HepG2 (cell line): ENCODE data around the gene TRAPPC12. TPM values are rescaled to one million over a fixed set of nuclear protein-coding genes. Genes with fewer than 3 reads are reported as not detected.

Source experiments
- ATAC-seq: fragments of 200-7000 bp; cut with Tn5 transposase; 3 replicates; pipeline ENCODE4 v1.9.1; 2020; ENCODE audit warnings: mild to moderate bottlenecking, moderate library complexity
- BruUV-seq: library from RNA; stranded (reverse); fragments of 400-500 nt; replicated peaks from 2 replicates; lab custom pipeline; 2021; lab: Mats Ljungman, UMichigan
- CTCF ChIA-PET: fragments of 300-600 bp; formaldehyde crosslinking; extraction: SDS; loops from one replicate; lab custom pipeline; 2021; ENCODE audit warnings: low total read pairs, inconsistent platforms, low intra/inter-chr PET ratio; lab: Yijun Ruan, JAX
- POLR2A ChIA-PET: fragments of 350-600 bp; sonication (Branson Sonifier 250); formaldehyde crosslinking; loops from one replicate; lab custom pipeline; 2020; ENCODE audit warnings: antibody characterized with exemption, inconsistent platforms; lab: Yijun Ruan, JAX
- DNase-seq: peaks from one replicate; pipeline ENCODE4 v3.0.0-alpha.2; 2015; ENCODE audit warnings: low spot score
- FAIRE-seq: peaks from 3 replicates; lab custom pipeline; 2011; peaks lifted over from hg19 to GRCh38; lab: Jason Lieb, UNC
- H2AFZ ChIP-seq: one replicate; pipeline ENCODE4 v1.6.1; 2011; ENCODE audit warnings: low read length, inconsistent platforms
- H3K27ac ChIP-seq: fragments of 300-600 bp; 3 replicates; pipeline ENCODE4 v1.8.0; 2011; ENCODE audit warnings: mixed run types, mild to moderate bottlenecking, mixed read lengths, low read length, inconsistent platforms; ENCODE audit not compliant: insufficient read depth; ENCODE audit errors: extremely low read length
- H3K27me3 ChIP-seq, 2 experiments: fragments of 200-600 bp in 1 of 2; 2 replicates in 1 of 2; 3 replicates in 1 of 2; pipeline versions ENCODE4 v1.6.0 to v1.8.0; 2011; ENCODE audit warnings: low read length in 2 of 2, mild to moderate bottlenecking in 2 of 2, moderate library complexity in 2 of 2, inconsistent platforms in 1 of 2; ENCODE audit not compliant: insufficient read depth in 2 of 2, control insufficient read depth in 1 of 2
- H3K36me3 ChIP-seq, 2 experiments: fragments of 200-600 bp in 1 of 2; replicated peaks in 1 of 2; 2 replicates in 1 of 2; 3 replicates in 1 of 2; pipeline versions ENCODE4 v1.5.1 to v1.8.0; 2011; ENCODE audit warnings: low read length in 2 of 2, inconsistent platforms in 1 of 2; ENCODE audit not compliant: insufficient read depth in 2 of 2, control insufficient read depth in 1 of 2
- H3K4me1 ChIP-seq: 2 replicates; pipeline ENCODE4 v1.5.1; 2012; ENCODE audit warnings: low read length, inconsistent platforms; ENCODE audit not compliant: insufficient read depth
- H3K4me2 ChIP-seq: 2 replicates; pipeline ENCODE4 v1.6.0; 2011; ENCODE audit warnings: low read depth, low read length, inconsistent platforms
- H3K4me3 ChIP-seq, 3 experiments: fragments of 200-600 bp in 1 of 3; sonication (generic), shearing (Covaris generic) in 1 of 3; replicated peaks in 1 of 3; 2 replicates each; pipeline ENCODE4 v1.5.1; 2011 to 2016; ENCODE audit warnings: low read length in 3 of 3, inconsistent platforms in 2 of 3, low read depth in 2 of 3, mild to moderate bottlenecking in 2 of 3, control low read depth in 1 of 3, mixed read lengths in 1 of 3; ENCODE audit not compliant: insufficient read depth in 1 of 3
- H3K79me2 ChIP-seq: one replicate; pipeline ENCODE4 v1.6.1; 2011; ENCODE audit warnings: low read length, inconsistent platforms; ENCODE audit not compliant: insufficient read depth
- H3K9ac ChIP-seq: 2 replicates; pipeline ENCODE4 v1.6.0; 2011; ENCODE audit warnings: mild to moderate bottlenecking, low read depth, low read length, inconsistent platforms; ENCODE audit not compliant: insufficient read depth
- H3K9me3 ChIP-seq: 2 replicates; pipeline ENCODE4 v1.5.1; 2012; ENCODE audit warnings: mild to moderate bottlenecking, low read length
- H4K20me1 ChIP-seq: 2 replicates; pipeline ENCODE4 v1.6.0; 2011; ENCODE audit warnings: inconsistent platforms, mild to moderate bottlenecking, low read length, moderate library complexity; ENCODE audit not compliant: insufficient read depth
- ELF3 ChIP-seq: IDR thresholded peaks from 2 replicates; pipeline ENCODE4 v1.6.1; 2016; ENCODE audit warnings: missing genetic modification reagents, missing compliant biosample characterization
- FOXP1 ChIP-seq, 2 experiments: fragments of 450-650 bp in 1 of 2; IDR thresholded peaks; 2 replicates each; pipeline ENCODE4 v1.6.1; 2017 to 2018; ENCODE audit warnings: antibody characterized with exemption in 1 of 2
- HBP1 ChIP-seq: IDR thresholded peaks from 2 replicates; pipeline ENCODE4 v1.6.1; 2016; ENCODE audit warnings: low read depth, control low read depth
- SALL1 ChIP-seq: sonication (generic); formaldehyde crosslinking; IDR thresholded peaks from 2 replicates; pipeline ENCODE4 v1.8.0; 2022; ENCODE audit warnings: mild to moderate bottlenecking, missing genetic modification reagents
- ZNF501 ChIP-seq: sonication (generic); formaldehyde crosslinking; IDR thresholded peaks from 2 replicates; pipeline ENCODE4 v1.5.1; 2020; ENCODE audit warnings: mild to moderate bottlenecking, moderate library complexity, missing genetic modification reagents
- WGBS: methylation state at CpG from one replicate; pipeline ENCODE4 v1.1.6; 2017; ENCODE audit warnings: low lambda C conversion rate; 5-methylcytosine and 5-hydroxymethylcytosine counted together
- in situ Hi-C: cut with HindIII; loops from 2 replicates; pipeline ENCODE4 v1.10.0; 2017; ENCODE audit warnings: low pct_unique_long_range_greater_than_20kb; ENCODE audit not compliant: extremely low pct_ligation_motif_present
- intact Hi-C: fragments of 100-400 bp; cut with micrococcal nuclease; formaldehyde crosslinking; loops from one replicate; pipeline ENCODE4 v1.10.0; 2022; ENCODE audit not compliant: unreplicated experiment
- polyA plus RNA-seq, 8 experiments: library from polyadenylated mRNA; depleted of rRNA in 3 of 8; stranded (reverse) in 7 of 8; unstranded in 1 of 8; fragments of >200 nt; fragmentation: Illumina TruSeq in 4 of 8; extraction: Trizol in 4 of 8; gene quantifications; 2 replicates each; pipeline versions ENCODE4 v1.2.1 to v1.2.3, GENCODE V29; 2011 to 2016; ENCODE audit warnings: low read depth in 4 of 8, missing spikeins in 1 of 8, mixed read lengths in 1 of 8; ENCODE audit not compliant: insufficient read depth in 1 of 8
- total RNA-seq, 5 experiments: library from RNA; depleted of rRNA; stranded (reverse); fragments of >200 nt; fragmentation: Illumina TruSeq; extraction: Trizol; gene quantifications; 2 replicates each; pipeline ENCODE4 v1.2.3, GENCODE V29; 2016; ENCODE audit warnings: low read depth in 1 of 5
- TF ChIP-seq, protein P1 (sequence below): sonication (generic); formaldehyde crosslinking; IDR thresholded peaks from 2 replicates; pipeline ENCODE4 v1.5.1; 2020; ENCODE audit warnings: mild to moderate bottlenecking, moderate library complexity, missing genetic modification reagents

Gene TRAPPC12
- total and polyA plus RNA-seq, 2 of the 13 experiments (the other 11 are each of a cell fraction or from before 2014, with no cell fraction given): 46.4 to 97.7 TPM

DNA sequence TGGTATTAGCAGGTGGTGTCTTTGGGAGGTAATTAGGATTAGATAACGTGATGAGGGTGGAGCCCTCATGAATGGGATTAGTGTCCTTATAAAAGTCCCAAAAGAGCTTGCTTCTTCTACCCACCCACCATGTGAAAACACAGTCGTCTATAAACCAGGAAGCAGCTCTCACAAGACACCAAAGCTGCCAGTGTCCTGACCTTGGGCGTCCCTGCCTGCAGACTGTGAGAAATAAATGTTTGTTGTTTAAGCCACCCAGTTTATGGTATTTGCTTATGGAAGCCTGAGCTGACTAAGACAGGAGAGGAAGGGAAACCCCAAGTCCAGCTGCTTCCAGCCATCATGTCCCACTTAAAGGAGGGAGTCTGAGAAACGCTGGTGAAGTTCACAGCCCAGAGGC, 126.3 kb downstream of the TRAPPC12 start:
- H4K20me1 ChIP-seq: no peaks in the 10 kb centered on the region
- ChIA-PET POLR2A (interaction anchor here (1.0 to 3.0 kb wide), 4 partner anchors 12 to 53 kb away, joined by 3 to 19 read pairs (median 9); partner anchors contain the start of genes ADI1 and RNASEH1), CTCF (no interaction called here)
- peaks cover 12% of the 10 kb centered on the region for H3K4me1 ChIP-seq
- H3K9ac ChIP-seq: no peak overlapping the region
- in situ Hi-C loops (no loop called here), intact Hi-C loops (no loop called here)
- H3K4me3 ChIP-seq: no peak overlapping the region
- H3K9me3 ChIP-seq: no peaks in the 10 kb centered on the region
- H3K27me3 ChIP-seq: no peaks in the 10 kb centered on the region
- no peak overlapping the region for H2AFZ ChIP-seq
- peaks cover 24% of the 10 kb centered on the region for H3K79me2 ChIP-seq
- BruUV-seq: no TSS peak
- H3K36me3 ChIP-seq: peaks cover 15 to 62% of the 10 kb centered on the region in 2 experiments; a peak in 4 of 5 replicates
- H3K4me2 ChIP-seq: no peak overlapping the region
- no peak overlapping the region for H3K27ac ChIP-seq
- WGBS: 73% methylated on average over 4 of the region's 4 CpGs
- TF ChIP-seq HBP1 (no peak), ELF3 (CRISPR knock-in tag) (0 out of 2 replicates have a peak, but pooled peaks have one; percentile 10), ZNF501 (CRISPR knock-in tag) (0 out of 2 replicates have a peak, but pooled peaks have one; percentile 45), FOXP1 (IDR thresholded peaks at IDR 0.05) (no peak), FOXP1 (CRISPR knock-in tag; IDR thresholded peaks at IDR 0.05) (0 out of 2 replicates have a peak, but pooled peaks have one; percentile 10), SALL1 (CRISPR knock-in tag) (peak; percentile 21; the same call in 1 of the 2 replicates)
- TF ChIP-seq, protein P1, sequence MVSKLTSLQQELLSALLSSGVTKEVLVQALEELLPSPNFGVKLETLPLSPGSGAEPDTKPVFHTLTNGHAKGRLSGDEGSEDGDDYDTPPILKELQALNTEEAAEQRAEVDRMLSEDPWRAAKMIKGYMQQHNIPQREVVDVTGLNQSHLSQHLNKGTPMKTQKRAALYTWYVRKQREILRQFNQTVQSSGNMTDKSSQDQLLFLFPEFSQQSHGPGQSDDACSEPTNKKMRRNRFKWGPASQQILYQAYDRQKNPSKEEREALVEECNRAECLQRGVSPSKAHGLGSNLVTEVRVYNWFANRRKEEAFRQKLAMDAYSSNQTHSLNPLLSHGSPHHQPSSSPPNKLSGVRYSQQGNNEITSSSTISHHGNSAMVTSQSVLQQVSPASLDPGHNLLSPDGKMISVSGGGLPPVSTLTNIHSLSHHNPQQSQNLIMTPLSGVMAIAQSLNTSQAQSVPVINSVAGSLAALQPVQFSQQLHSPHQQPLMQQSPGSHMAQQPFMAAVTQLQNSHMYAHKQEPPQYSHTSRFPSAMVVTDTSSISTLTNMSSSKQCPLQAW: peak; percentile 46; the same call in 1 of the 2 replicates
- FAIRE-seq (no peak), DNase-seq (no peak), ATAC-seq (peak; percentile 48)
